ENCODE data around the gene C11orf71. TPM values are rescaled to one million over a fixed set of nuclear protein-coding genes. Genes with fewer than 3 reads are reported as not detected.

Gene C11orf71
- total RNA-seq, 1 experiment from 2014 or later: 3.7 TPM

DNA sequence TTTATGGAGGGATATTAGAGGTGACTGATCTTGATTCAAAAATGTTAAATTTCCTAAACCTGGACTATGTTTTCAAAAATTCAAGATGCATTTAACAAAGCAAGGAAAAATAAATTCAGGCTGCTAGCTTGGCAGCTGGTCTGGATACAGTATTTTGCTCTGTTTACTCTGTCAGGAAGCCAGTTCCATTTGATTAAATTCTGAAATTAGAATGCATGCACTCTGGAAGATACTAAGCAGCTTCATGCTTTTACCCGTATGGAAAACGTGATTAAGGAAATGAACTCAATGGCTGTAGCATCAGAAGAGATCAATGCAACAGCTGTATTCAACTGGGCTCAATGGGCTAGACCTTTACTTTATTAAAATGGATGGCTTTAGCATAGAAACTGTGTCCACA is 14.2 kb downstream of the C11orf71 start:
- Histone ChIP-seq H3K27me3 (ENCODE audit: insufficient read depth, low read depth) (no peaks in the 10 kb centered on the region), H2AFZ (no peak overlapping the region), H3K9me3 (ENCODE audit: insufficient read depth, low read depth) (no peaks in the 10 kb centered on the region), H3K9me2 (ENCODE audit: insufficient read depth) (no peaks in the 10 kb centered on the region), H3K79me2 (ENCODE audit: low read depth) (no peaks in the 10 kb centered on the region), H4K20me1 (ENCODE audit: insufficient read depth) (no peaks in the 10 kb centered on the region), H3F3A (ENCODE audit: insufficient read depth, low read depth) (no peaks in the 10 kb centered on the region), H3K36me3 (ENCODE audit: low read depth) (no peaks in the 10 kb centered on the region), H3K4me2 (no peak overlapping the region), H3K4me3 (no peak overlapping the region), H3K4me1 (replicated peaks; ENCODE audit: insufficient read depth) (no peaks in the 10 kb centered on the region), H3K27ac (no peak overlapping the region)
- BruUV-seq (replicated peaks): no TSS peak
- CTCF ChIA-PET: no interaction called here
- TF ChIP-seq, protein P1, sequence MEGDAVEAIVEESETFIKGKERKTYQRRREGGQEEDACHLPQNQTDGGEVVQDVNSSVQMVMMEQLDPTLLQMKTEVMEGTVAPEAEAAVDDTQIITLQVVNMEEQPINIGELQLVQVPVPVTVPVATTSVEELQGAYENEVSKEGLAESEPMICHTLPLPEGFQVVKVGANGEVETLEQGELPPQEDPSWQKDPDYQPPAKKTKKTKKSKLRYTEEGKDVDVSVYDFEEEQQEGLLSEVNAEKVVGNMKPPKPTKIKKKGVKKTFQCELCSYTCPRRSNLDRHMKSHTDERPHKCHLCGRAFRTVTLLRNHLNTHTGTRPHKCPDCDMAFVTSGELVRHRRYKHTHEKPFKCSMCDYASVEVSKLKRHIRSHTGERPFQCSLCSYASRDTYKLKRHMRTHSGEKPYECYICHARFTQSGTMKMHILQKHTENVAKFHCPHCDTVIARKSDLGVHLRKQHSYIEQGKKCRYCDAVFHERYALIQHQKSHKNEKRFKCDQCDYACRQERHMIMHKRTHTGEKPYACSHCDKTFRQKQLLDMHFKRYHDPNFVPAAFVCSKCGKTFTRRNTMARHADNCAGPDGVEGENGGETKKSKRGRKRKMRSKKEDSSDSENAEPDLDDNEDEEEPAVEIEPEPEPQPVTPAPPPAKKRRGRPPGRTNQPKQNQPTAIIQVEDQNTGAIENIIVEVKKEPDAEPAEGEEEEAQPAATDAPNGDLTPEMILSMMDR (conservative IDR thresholded peaks at IDR 0.05): no peak
- no peak for TF ChIP-seq EZH2 (IDR thresholded peaks at IDR 0.05; ENCODE audit: low read depth)
- POLR2A ChIA-PET (ENCODE audit: unreplicated experiment): no interaction called here
- intact Hi-C loops (cut with micrococcal nuclease; ENCODE audit: unreplicated experiment): no loop called here
- DNase-seq: no peak

DNA sequence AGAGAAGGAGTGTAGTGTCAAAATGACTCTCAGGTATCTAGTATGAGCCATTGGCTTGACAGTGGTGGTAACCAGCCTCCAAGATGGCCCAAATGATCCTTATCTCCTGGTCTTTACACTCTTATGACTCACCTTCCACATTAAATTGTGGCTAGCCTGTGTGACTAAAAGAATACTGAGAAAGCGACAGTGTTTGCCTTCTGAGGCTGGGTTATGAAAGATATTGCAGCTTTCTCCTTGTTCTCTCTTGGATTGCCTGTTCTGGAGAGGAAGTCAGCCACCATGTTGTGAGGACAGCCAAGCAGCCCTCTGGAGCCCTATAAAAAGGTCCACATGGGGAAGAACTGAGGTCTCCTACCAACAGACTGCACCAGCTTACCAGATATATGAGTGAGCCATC is 15.8 kb downstream of the C11orf71 start:
- no peak overlapping the region for H2AFZ ChIP-seq

DNA sequence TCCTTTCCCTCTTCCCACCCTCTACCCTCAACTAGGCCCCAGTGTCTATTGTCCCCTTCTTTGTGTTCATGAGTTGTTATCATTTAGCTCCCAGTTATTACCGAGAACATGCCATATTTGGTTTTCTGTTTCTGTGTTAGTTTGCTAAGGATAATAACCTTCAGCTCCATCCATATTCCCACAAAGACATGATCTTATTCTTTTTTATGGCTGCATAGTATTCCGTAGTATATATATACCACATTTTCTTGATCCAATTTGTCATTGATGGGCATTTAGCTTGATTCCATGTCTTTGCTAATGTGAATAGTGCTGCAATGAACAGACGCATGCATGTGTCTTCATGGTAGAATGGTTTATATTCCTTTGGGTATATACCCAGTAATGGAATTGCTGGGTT is 17.8 kb downstream of the C11orf71 start:
- Histone ChIP-seq H3K79me2 (ENCODE audit: low read depth) (no peaks in the 10 kb centered on the region), H3K27me3 (ENCODE audit: insufficient read depth, low read depth) (no peaks in the 10 kb centered on the region; the same call in 1 of the 2 replicates), H3K4me3 (no peak overlapping the region), H3K9me2 (ENCODE audit: insufficient read depth) (no peaks in the 10 kb centered on the region), H4K20me1 (ENCODE audit: insufficient read depth) (no peaks in the 10 kb centered on the region), H3K4me1 (replicated peaks; ENCODE audit: insufficient read depth) (no peaks in the 10 kb centered on the region), H2AFZ (no peak overlapping the region), H3F3A (ENCODE audit: insufficient read depth, low read depth) (no peaks in the 10 kb centered on the region), H3K36me3 (ENCODE audit: low read depth) (no peaks in the 10 kb centered on the region), H3K27ac (no peak overlapping the region), H3K9me3 (ENCODE audit: insufficient read depth, low read depth) (no peaks in the 10 kb centered on the region), H3K4me2 (no peak overlapping the region)
- no TSS peak for BruUV-seq (replicated peaks)
- CTCF ChIA-PET: no interaction called here
- POLR2A ChIA-PET (ENCODE audit: unreplicated experiment): no interaction called here
- TF ChIP-seq EZH2 (IDR thresholded peaks at IDR 0.05; ENCODE audit: low read depth): no peak
- TF ChIP-seq, protein P1 (conservative IDR thresholded peaks at IDR 0.05): no peak
- intact Hi-C loops (cut with micrococcal nuclease; ENCODE audit: unreplicated experiment): no loop called here
- DNase-seq: no peak

More for the DNA sequence above, 15.8 kb downstream of the C11orf71 start:
- TF ChIP-seq EZH2 (IDR thresholded peaks at IDR 0.05; ENCODE audit: low read depth): no peak
- TF ChIP-seq, protein P1 (conservative IDR thresholded peaks at IDR 0.05): no peak
- Histone ChIP-seq H3K36me3 (ENCODE audit: low read depth) (no peaks in the 10 kb centered on the region), H3F3A (ENCODE audit: insufficient read depth, low read depth) (no peaks in the 10 kb centered on the region), H3K27me3 (ENCODE audit: insufficient read depth, low read depth) (no peaks in the 10 kb centered on the region; the same call in 1 of the 2 replicates), H3K9me2 (ENCODE audit: insufficient read depth) (no peaks in the 10 kb centered on the region), H3K27ac (no peak overlapping the region), H3K4me2 (no peak overlapping the region), H3K4me1 (replicated peaks; ENCODE audit: insufficient read depth) (no peaks in the 10 kb centered on the region), H3K79me2 (ENCODE audit: low read depth) (no peaks in the 10 kb centered on the region), H4K20me1 (ENCODE audit: insufficient read depth) (no peaks in the 10 kb centered on the region), H3K9me3 (ENCODE audit: insufficient read depth, low read depth) (no peaks in the 10 kb centered on the region), H3K4me3 (no peak overlapping the region)
- DNase-seq: no peak
- no TSS peak for BruUV-seq (replicated peaks)
- ChIA-PET POLR2A (ENCODE audit: unreplicated experiment) (no interaction called here), CTCF (no interaction called here)
- intact Hi-C loops (cut with micrococcal nuclease; ENCODE audit: unreplicated experiment): no loop called here
